ENCODE data around the gene TMEM131.

DNA sequence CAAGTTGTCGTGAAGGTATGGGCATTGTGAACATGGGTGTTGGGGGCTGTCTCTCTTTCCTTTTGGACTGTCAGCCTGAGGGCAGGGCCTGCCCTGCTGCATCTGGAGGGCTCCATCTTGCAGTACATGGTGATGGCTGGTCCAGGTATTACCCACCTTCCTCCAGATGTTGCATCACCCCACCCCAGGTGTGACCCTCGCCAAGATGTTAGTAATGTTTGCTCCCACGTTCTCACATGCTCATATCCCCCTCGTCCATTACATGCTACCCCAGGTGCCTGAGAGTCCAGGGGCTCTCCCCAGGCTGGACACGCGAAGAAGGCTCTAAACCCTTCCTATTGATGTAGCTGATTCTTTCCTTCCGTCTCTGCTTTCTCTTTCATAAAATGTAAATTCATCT, 268.5 kb downstream of the TMEM131 start:
- TF ChIP-seq CTCF (conservative IDR thresholded peaks at IDR 0.05; ENCODE audit: low read depth, low read length) (no peak), EZH2 (IDR thresholded peaks at IDR 0.05; ENCODE audit: borderline replicate concordance, low read depth, low read length, poor library complexity, severe bottlenecking) (no peak)
